A673 (cell line): ENCODE measurements around the gene COL16A1. TPM values are rescaled to one million over a fixed set of nuclear protein-coding genes. Genes with fewer than 3 reads are reported as not detected.

ENCODE experiments used
- BruUV-seq: library from RNA; stranded (reverse); fragments of 400-500 nt; replicated peaks from 2 replicates; lab custom pipeline; 2021; lab: Mats Ljungman, UMichigan
- CTCF ChIA-PET: fragments of 300-600 bp; sonication (Branson Sonifier 250); formaldehyde crosslinking; loops from one replicate; lab custom pipeline; 2022; ENCODE audit warnings: antibody characterized with exemption; lab: Charles Lee
- POLR2A ChIA-PET: fragments of 300-600 bp; sonication (Branson Sonifier 250); formaldehyde crosslinking; loops from one replicate; lab custom pipeline; 2022; ENCODE audit warnings: antibody characterized with exemption; ENCODE audit not compliant: low non-redundant PET; lab: Charles Lee
- DNase-seq: peaks from one replicate; pipeline ENCODE4 v3.0.0-alpha.2; 2015; ENCODE audit warnings: low spot score
- H3K27ac ChIP-seq: fragments of 200-600 bp; sonication (generic); 2 replicates; pipeline ENCODE4 v1.5.1; 2016; ENCODE audit warnings: mixed run types, low read depth, mild to moderate bottlenecking, mixed read lengths, antibody characterized with exemption, low read length; ENCODE audit not compliant: poor library complexity, severe bottlenecking
- H3K27me3 ChIP-seq: fragments of 200-600 bp; sonication (generic); replicated peaks from 2 replicates; pipeline ENCODE4 v1.6.1; 2017; ENCODE audit warnings: mixed run types, low read depth, mild to moderate bottlenecking, mixed read lengths, antibody characterized with exemption, low read length; ENCODE audit not compliant: insufficient read depth, poor library complexity
- H3K36me3 ChIP-seq: fragments of 200-600 bp; sonication (generic); 2 replicates; pipeline ENCODE4 v1.6.1; 2016; ENCODE audit warnings: mixed run types, mild to moderate bottlenecking, mixed read lengths, antibody characterized with exemption, low read length; ENCODE audit not compliant: insufficient read depth, poor library complexity, severe bottlenecking
- H3K4me1 ChIP-seq: fragments of 200-600 bp; sonication (generic); 2 replicates; pipeline ENCODE4 v1.6.1; 2017; ENCODE audit warnings: mixed run types, mild to moderate bottlenecking, mixed read lengths, antibody characterized with exemption, low read length; ENCODE audit not compliant: insufficient read depth, poor library complexity, severe bottlenecking
- H3K4me3 ChIP-seq: fragments of 200-600 bp; sonication (generic); 2 replicates; pipeline ENCODE4 v1.5.1; 2016; ENCODE audit warnings: low read depth, mixed run types, mild to moderate bottlenecking, mixed read lengths, low read length; ENCODE audit not compliant: poor library complexity, severe bottlenecking
- H3K9me3 ChIP-seq: fragments of 200-600 bp; sonication (generic); 2 replicates; pipeline ENCODE4 v1.6.1; 2016; ENCODE audit warnings: mixed run types, low read depth, mild to moderate bottlenecking, mixed read lengths, antibody characterized with exemption, low read length; ENCODE audit not compliant: poor library complexity, severe bottlenecking
- CTCF ChIP-seq: fragments of 300-800, 200-600 bp; sonication (generic); conservative IDR thresholded peaks from 2 replicates; pipeline ENCODE4 v1.5.1; 2017; ENCODE audit warnings: low read depth, mild to moderate bottlenecking, antibody characterized with exemption, low read length, moderate library complexity, mixed read lengths
- EZH2 ChIP-seq: fragments of 200-600 bp; sonication (generic); IDR thresholded peaks from 2 replicates; pipeline ENCODE4 v1.6.1; 2017; ENCODE audit warnings: borderline replicate concordance, low read depth, mild to moderate bottlenecking, mixed read lengths, antibody characterized with exemption, low read length; ENCODE audit not compliant: poor library complexity, severe bottlenecking
- intact Hi-C: fragments of 100-400 bp; cut with micrococcal nuclease; formaldehyde crosslinking; loops from one replicate; pipeline ENCODE4 v1.10.0; 2022; ENCODE audit not compliant: unreplicated experiment
- total RNA-seq: library from RNA; stranded (reverse); gene quantifications from 2 replicates; pipeline ENCODE4 v1.2.3, GENCODE V29; 2021

COL16A1 gene
- total RNA-seq, 1 experiment from 2014 or later = 26.6 TPM

- Histone ChIP-seq H3K4me1 (no peaks in the 10 kb centered on the region), H3K36me3 (no peaks in the 10 kb centered on the region), H3K4me3 (no peak overlapping the region), H3K9me3 (no peaks in the 10 kb centered on the region), H3K27ac (no peak overlapping the region), H3K27me3 (no peaks in the 10 kb centered on the region)
- no TSS peak for BruUV-seq
- CTCF ChIA-PET = no interaction called here
- TF ChIP-seq EZH2 (no peak), CTCF (no peak)
- POLR2A ChIA-PET = no interaction called here
- no peak for DNase-seq
- intact Hi-C loops = no loop called here
Observed at GRCh38 chr1:31655104-31655503, 48.7 kb downstream of the COL16A1 start.

- Histone ChIP-seq H3K36me3 (no peaks in the 10 kb centered on the region), H3K4me1 (no peaks in the 10 kb centered on the region), H3K9me3 (no peaks in the 10 kb centered on the region), H3K4me3 (no peak overlapping the region), H3K27ac (no peak overlapping the region), H3K27me3 (no peaks in the 10 kb centered on the region)
- DNase-seq = no peak
- TF ChIP-seq CTCF (no peak), EZH2 (no peak)
- ChIA-PET CTCF (no interaction called here), POLR2A (no interaction called here)
- no TSS peak for BruUV-seq
- intact Hi-C loops = no loop called here
Observed at GRCh38 chr1:31654474-31654776, 49.4 kb downstream of the COL16A1 start.

- H3K27me3 ChIP-seq = no peaks in the 10 kb centered on the region
- no peak overlapping the region for H3K4me3 ChIP-seq
- CTCF ChIA-PET = interaction anchor here (0.6 kb wide), 1 partner anchor 125 kb away, joined by 4 read pairs; no protein-coding TSS in a partner anchor
- TF ChIP-seq CTCF = no peak
- no peak for TF ChIP-seq EZH2
- intact Hi-C loops = no loop called here
- no peak overlapping the region for H3K27ac ChIP-seq
- no TSS peak for BruUV-seq
- no peak for DNase-seq
- POLR2A ChIA-PET = no interaction called here
- no peaks in the 10 kb centered on the region for H3K4me1 ChIP-seq
- H3K36me3 ChIP-seq = no peaks in the 10 kb centered on the region
- no peaks in the 10 kb centered on the region for H3K9me3 ChIP-seq
Observed at GRCh38 chr1:31653717-31654473, 49.9 kb downstream of the COL16A1 start.
